D721Med (cell line): Measurements from ENCODE around the gene NINJ2.
A peak's percentile ranks its signal among the peaks of the same experiment; 100 is the strongest.

Source experiments
- DNase-seq: peaks from one replicate; pipeline ENCODE4 v3.0.0; 2011; ENCODE audit warnings: low spot score; ENCODE audit not compliant: insufficient read length
- FAIRE-seq: peaks from 2 replicates; lab custom pipeline; 2011; peaks lifted over from hg19 to GRCh38; lab: Jason Lieb, UNC
- TF ChIP-seq, protein P1 (sequence below): IDR thresholded peaks from 2 replicates; pipeline ENCODE4 v1.5.1; 2012; ENCODE audit warnings: mild to moderate bottlenecking, control low read depth; ENCODE audit not compliant: insufficient read depth; ENCODE audit errors: missing control alignments

The NINJ2 gene

DNA sequence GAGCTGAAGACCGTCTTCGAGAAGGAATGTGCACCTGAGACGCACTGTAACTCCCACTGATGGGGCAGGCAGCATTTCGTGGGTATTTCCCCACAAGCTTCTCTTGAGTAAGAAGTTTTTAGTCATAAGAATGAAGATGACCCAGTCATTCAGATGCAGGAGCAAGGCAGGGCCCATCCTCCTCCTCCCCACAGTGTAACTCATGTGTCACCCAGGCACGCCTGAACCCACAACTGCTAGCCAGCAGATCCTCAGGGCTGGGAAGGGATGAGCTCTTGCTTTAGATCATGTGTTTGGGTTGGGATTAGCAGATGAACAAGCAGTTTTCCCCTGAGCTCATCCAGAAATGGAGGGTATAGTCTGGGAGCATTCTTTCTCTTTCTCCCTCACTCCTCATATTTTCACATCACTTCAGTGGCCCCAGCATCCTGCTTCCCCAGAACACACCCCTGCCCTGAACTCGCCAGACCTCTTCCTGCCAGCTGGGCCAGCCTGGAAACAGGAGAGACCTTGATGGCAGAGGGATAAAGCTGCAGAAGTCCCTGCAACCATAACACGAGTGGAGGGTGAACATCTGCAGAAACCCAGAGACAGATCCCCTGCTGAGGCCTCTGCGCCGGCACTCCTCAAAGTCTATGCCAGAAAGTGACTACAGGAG is 130.2 kb downstream of the NINJ2 start:
- no peak for DNase-seq
- no peak for FAIRE-seq
- TF ChIP-seq, protein P1, sequence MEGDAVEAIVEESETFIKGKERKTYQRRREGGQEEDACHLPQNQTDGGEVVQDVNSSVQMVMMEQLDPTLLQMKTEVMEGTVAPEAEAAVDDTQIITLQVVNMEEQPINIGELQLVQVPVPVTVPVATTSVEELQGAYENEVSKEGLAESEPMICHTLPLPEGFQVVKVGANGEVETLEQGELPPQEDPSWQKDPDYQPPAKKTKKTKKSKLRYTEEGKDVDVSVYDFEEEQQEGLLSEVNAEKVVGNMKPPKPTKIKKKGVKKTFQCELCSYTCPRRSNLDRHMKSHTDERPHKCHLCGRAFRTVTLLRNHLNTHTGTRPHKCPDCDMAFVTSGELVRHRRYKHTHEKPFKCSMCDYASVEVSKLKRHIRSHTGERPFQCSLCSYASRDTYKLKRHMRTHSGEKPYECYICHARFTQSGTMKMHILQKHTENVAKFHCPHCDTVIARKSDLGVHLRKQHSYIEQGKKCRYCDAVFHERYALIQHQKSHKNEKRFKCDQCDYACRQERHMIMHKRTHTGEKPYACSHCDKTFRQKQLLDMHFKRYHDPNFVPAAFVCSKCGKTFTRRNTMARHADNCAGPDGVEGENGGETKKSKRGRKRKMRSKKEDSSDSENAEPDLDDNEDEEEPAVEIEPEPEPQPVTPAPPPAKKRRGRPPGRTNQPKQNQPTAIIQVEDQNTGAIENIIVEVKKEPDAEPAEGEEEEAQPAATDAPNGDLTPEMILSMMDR = no peak

DNA sequence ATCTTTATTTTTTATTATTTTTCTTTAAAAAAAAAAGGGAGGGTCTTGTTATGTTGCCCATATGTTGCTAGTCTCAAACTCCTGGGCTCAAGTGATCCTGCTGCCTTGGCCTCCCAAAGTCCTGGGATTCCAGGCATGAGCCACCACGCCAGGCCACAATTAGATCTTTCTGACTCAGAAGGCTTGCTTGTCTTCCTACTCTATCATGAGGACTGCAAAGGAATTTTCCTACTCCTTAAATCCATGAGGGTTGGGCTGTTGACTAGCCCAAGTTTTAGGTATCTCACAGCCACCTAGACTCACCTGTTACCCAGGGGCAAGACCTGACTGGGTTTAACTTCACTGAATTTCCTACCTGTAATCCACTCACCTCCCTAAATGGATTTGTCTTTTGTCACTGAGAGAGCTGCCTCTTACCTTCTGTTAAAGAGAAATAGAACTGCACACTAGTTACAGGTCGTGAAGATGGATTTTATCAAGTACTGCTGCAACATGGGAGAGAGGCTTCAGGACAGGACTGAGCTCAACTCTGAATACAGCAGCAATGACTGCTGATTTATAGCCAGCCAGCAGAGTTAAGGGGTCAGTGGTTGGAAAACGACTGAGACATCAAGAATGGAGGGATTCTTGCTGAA is 131.2 kb downstream of the NINJ2 start:
- DNase-seq (no peak), FAIRE-seq (no peak)
- TF ChIP-seq, protein P1 = no peak

DNA sequence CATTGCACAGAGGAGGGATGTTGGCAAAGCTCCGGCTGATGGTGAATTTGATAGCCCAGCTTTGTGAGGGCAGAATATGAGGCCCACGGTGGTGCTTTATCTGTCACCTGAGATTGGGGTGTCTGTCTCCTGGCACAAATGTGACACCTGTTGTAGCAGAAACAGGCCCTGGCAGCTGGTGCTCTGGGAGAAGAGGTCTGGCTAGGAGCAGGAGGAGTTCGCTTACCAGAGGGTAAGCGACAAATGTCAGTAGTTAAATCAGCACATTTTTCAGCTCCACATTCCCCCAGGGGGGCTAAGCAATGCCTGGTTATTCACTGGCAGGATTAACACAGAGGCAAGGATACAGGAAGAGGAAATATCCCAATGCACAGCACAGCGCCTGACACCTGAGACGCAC is 132.4 kb downstream of the NINJ2 start:
- TF ChIP-seq, protein P1 = no peak
- FAIRE-seq (no peak), DNase-seq (no peak)

DNA sequence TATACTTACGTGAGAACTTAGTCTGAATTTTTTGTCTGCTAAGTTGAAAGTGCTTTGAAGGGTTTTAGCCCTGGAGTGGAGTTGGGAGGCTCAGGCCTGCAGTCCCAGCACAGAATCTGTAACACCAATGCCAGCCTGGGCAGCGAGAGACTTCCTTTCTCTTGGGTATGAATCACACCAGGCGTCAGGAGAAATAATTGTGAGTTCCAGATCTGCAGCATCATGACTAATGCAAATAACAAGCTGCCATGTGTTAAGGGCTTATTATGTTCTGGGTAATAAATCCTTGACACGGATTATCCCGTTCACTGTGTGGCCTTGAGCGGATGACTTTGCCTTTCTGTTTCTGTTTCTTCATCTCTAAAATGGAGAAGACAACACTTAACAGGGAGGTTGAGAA is 132.9 kb downstream of the NINJ2 start:
- TF ChIP-seq, protein P1 = no peak
- FAIRE-seq = peak; percentile 91
- no peak for DNase-seq

DNA sequence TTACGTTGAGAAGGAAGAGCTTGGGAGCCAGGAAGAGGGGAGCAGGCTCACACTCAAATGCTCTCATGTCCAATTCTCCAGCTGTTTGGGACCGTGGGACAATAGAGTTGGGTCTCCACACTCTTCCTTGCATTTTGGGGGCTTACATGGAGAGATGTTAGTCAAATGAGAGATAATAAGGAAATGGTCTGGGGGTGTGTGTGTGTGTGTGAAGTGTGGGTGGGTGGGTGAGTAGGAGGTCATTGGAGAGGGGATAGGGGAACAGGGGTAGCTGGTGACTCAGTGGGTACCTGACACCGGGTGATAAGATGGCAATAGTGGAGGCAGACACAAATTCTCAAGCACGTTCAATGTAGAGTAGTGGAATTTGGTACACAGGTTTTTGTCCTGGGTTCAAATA is 135.5 kb downstream of the NINJ2 start:
- FAIRE-seq (no peak), DNase-seq (no peak)
- TF ChIP-seq, protein P1 = no peak

DNA sequence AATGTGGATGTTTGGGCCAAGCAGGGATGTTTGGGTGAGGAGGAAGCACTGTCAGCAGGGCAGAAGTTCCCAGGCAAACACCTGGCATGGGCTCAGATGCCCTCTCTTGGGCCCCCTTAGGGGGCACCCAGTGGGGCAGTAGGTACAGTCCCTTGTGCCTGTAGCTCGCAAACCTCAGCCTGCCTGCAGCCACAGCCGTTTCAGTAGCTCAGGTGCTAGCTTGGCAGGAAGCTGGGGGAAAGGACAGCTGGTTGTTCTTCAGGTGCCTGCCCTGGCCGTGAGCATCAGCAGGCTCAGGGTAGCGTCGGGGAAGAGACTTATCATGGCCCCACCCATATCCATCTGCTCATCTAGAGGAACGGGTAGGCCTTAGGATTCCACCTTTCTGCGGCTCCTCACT is 136.0 kb downstream of the NINJ2 start:
- no peak for FAIRE-seq
- TF ChIP-seq, protein P1 = no peak
- no peak for DNase-seq

DNA sequence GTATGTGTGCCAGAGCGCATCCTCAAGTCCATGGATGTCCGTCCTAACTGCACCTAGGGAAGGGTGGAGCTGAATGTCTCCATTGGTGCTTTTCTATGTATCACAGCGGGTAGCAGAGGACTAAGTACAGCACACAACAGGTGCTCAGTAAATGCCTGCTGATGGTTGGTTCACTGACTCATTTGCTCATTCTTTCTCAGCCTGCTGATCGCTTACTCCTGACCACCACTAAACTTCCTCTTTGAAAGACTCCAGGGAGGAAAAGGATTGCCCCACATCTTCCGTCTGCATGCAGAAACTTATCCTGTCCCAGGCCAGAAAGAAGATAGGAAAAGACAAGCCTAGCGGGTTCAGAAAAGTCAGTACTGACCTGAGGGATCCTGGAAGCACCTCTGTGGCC is 137.2 kb downstream of the NINJ2 start:
- TF ChIP-seq, protein P1 = no peak
- DNase-seq (no peak), FAIRE-seq (no peak)
